Nucleus accumbens (tissue), 56 donors: ENCODE results near the gene R3HDM4.
"Not testable (repeated sequence)": the region's sequence is repeated elsewhere in the genome, so short reads cannot be mapped to it uniquely, and the experiment has no call there.

Experiments used
- DNase-seq, 56 donors: peaks; one replicate each; lab custom pipeline; 2025; lab: John Stamatoyannopoulos, UW

The R3HDM4 gene

DNA sequence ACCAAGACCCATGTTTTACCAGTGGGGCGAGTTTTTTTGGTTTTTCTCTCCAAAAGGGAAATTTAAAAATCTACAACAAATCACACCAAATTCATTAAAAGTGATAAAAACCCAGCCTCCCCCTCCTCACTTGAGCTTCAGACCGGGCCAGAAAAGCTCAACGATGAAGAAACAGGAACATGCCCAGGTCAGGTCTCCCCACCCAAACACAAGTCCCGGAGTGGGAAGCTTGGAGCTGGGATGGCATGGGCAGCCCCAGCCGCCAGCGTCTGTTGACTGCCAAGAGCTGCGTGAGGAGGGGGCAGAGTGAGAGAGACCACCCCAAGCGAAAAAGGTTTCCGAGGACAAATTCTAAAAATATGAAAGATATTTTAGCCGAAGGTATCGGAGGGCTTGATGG is 16.0 kb downstream of the R3HDM4 start:
- DNase-seq, result no peak

DNA sequence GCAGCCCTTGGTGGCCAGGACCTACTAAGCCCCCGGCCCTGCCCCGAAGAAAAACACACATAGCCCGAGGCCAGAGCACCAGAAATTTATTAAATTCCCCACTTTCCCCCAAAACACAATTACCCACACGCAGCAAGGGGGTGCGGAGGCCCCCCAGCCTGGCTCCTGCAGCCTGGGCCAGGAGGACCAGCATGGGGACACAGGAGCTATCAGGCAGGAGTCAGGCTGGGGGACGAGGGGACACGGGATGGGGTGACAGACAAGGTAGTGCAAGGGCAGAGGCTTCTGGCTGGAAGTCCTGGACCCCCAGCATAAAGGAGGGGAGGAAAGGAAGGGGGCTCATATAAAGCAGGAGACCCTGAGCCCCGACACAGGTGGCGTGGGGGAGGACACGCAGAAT is 16.6 kb downstream of the R3HDM4 start:
- no peak for DNase-seq

DNA sequence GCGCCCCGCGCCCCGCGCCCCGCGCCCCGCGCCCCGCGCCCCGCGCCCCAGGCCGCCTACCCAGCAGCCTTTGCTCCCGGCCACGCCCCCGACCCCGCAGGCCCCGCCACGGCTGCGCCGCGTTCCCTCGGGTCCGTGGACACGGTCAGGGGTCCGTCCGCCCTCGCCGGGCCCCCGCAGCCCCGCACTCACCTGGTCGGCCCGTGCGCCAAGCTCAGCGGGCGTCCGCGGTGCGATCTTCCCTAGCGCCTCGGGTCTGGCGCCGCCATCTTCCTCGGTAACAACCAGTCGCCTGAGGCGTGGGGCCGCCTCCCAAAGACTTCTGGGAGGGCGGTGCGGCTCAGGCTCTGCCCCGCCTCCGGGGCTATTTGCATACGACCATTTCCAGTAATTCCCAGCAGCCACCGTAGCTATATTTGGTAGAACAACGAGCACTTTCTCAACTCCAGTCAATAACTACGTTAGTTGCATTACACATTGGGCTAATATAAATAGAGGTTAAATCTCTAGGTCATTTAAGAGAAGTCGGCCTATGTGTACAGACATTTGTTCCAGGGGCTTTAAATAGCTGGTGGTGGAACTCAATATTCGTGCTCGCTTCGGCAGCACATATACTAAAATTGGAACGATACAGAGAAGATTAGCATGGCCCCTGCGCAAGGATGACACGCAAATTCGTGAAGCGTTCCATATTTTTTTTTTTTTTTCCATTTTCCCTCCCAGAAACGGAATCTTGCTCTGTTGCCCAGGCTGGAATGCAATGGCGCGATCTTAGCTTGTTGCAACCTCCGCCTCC is 19.9 kb downstream of the R3HDM4 start, which contains the start of the genes MED16 and RNU6-9:
TSS of gene MED16 (minus strand) at position 294 of the 796 bp plus-strand sequence. CDS start 2,056 bp downstream, outside the sequence.
TSS of gene RNU6-9 (plus strand) at position 591 of the 796 bp plus-strand sequence.
- peak; percentile 50 to 94 (median 84) for DNase-seq

DNA sequence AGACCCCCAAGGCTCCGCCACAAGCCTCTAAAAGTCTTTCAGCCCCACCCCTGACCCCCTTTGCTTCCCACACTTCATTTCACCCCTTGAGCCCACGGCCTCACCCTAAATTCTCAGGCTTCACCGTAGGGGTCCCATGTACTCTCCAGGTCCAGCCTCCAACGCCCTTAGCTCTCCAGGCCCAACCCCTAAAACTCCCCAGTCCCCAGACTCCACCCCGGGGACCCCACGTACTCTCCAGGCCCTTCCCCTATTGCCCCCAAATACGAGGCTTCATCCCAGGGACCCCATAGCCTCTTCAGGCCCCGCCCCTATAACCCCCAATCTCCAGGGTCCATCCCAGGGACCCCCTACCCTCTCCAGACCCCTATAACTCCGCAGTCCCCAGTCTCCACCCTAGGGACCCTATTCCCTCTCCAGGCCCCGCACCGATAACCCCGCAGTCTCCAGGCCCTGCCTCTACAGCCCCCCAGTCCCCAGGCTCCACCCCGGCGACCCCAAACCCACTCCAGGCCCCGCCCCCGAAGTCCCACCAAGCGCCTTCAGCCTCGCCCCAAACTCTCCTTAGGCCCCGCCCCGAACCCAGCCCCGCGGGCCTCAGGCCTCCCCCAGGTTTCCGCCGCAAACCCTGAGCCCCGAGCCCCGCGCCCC is 20.7 kb downstream of the R3HDM4 start:
- peak in 3 of 56 donors; percentile 48 to 71 (median 60) for DNase-seq

DNA sequence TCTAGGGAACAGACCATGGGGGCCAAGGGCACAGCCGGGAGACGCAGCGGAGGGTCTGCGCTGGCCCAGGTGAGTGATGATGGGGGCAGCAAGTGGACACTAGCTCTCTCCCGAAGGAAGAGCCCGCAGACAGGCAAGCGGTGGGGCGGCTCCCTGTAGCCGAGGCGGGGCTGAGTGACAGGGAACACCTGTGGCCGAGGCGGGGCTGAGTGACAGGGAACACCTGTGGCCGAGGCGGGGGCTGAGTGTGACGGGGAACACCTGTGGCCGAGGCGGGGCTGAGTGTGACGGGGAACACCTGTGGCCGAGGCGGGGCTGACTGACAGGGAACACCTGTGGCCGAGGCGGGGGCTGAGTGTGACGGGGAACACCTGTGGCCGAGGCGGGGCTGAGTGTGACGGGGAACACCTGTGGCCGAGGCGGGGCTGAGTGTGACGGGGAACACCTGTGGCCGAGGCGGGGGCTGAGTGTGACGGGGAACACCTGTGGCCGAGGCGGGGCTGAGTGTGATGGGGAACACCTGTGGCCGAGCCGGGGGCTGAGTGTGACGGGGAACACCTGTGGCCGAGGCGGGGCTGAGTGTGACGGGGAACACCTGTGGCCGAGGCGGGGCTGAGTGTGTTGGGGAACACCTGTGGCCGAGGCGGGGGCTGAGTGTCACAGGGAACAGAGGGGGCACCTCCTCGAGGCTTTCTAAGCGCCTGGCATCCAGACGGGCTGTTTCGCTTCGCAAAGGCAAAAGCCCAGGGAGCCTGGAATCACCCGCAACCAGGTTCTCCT is 21.4 kb downstream of the R3HDM4 start:
- not testable (repeated sequence) for DNase-seq

GRCh38 chr19:890831-891230 is 22.2 kb downstream of the R3HDM4 start:
- DNase-seq, result no peak

DNA sequence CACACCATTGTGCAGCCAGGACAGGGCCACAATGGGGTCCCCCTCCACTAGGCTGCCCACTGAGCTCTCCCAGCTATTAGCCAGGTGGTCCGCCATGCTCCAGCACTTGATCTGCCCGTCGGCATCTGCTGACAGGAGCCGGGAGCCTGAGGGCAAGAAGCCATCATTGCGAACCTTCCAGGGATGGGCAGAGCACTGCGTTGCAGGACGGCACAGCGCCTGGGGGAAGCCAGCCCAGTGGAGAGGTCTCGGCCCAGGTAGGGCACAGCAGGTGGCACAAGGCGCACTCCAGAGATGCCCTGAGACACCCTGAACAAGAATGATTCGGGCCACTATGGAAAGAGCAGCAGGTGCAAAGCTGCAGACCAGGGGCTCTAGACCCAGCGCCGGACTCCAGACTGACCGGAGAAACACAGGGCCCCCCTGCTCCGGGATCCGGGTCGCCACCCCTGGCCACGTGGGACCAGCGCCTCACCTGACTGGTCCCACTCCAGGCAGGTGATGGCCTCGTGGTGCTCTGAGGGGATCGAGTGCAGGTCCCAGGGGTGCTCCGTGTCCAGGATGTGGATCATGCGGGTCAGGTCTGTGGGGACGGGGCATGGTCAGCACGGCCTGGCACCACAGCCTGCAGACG is 23.2 kb downstream of the R3HDM4 start:
- DNase-seq, result no peak

DNA sequence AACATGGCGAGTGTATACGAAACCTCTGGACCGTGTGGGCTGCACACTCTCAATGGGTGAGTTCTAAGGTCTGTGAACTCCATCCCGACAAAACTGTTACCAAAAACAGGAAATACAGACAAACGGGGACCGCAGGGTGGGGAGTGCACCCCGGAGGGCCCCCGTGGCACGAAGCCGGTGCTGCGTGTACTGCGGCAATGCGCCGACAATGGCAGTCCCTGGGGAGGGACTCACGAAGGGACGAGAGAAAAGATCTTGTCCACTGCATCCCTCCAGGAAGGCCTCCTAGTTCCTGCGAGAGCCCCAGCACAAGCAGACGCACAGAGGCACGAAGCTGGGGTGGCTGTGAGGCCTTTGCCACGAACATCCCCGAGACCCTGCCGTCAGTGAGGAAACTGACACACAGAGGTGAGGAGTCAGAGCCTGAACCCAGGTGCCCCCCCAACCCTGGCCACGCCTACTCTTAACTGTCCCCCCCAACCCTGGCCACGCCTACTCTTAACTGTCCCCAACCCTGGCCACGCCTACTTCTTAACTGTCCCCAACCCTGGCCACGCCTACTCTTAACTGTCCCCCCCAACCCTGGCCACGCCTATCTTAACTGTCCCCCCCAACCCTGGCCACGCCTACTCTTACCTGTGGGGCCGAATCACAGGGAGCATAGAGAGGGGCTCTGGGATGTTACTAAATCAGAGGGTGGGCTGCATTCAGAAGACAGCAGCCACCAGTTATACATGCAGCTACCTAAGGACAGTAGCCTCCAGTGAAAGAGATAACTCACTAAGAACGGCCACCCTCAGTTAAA is 24.2 kb downstream of the R3HDM4 start:
- DNase-seq, result no peak

- DNase-seq, result no peak
These were observed 25.4 kb downstream of the R3HDM4 start for GRCh38 chr19:887599-887998.

DNA sequence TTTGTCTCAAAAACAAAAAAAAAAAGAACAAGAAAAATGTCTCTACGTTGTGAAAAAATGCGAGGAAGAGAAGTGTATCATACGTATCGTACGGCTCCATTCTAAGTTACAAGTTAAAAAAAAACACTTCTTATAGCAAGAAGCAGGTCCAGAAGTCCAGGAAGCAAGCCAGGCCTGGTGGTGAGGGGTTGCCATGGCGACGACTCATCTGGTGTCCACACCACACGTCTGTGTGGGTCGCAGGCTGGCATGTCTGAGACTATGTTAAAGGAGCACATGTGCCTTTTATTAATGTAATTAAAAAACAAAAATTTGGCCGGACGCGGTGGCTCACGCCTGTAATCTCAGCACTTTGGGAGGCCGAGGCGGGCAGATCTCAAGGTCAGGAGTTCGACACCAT is 25.9 kb downstream of the R3HDM4 start:
- no peak for DNase-seq

GRCh38 chr19:885536-886224 is 27.3 kb downstream of the R3HDM4 start:
- DNase-seq, result no peak

DNA sequence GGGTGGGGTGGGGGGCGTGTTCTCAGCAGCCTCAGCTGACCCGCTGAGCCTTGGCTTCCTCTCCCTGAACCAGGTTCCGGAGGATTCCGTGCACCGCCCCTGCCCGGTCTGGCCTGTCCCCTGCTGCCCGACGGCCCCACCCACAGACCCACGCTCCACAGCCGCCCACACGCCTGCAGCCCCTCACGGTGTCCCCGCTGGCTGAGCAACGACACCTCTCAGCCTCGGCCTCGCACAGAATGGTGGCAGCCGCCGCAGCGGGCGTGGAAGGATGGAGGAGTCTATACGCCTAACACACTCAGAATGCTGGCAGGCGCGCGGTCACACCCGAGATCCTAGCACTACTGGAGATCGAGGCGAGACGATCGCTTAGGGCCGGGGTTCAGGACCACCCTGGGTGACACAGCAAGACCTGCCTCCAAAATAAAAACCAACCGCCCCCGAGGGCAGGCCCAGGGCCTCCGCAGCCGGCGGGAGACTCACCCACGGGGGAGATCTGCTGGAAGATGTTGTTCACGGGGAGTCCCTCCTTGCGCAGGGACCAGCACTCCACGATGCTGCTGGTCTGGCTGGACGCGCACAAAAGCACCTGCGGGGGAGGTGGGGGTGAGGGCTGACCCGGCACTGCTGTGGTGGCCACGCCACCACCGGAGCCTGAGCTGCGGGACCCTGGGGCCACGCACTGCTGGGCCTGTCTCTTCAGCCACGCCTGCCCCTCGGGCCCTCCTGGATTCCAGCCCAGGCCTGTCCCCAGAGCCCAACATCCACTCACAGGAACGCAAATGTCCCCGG is 28.4 kb downstream of the R3HDM4 start:
- DNase-seq, result no peak

DNA sequence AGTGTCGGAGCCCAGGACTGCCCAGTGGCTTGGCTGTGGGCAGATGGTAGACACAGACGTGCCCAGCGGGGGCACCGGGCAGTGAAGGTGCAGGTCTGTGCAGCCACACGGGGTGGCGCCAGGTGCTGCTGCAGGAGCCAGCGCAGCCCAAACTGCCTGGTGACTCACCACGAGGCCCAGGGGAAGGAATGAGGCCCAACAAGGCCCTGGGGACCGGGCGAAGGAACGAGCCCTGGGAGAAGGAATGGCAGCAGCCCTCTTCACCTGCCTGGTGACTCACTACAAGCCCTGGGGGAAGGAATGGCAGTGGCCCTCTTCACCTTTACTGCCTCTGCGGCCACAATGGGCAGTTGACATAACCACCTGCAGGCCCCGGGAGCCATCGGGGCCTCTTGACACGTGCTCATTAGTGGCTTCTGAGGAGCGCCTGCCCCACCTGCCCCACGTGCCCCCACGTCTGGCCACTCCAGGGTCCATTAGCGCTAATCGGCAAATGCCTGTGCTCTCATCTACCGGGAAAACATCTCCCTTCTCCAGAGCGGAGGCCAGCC is 29.3 kb downstream of the R3HDM4 start:
- no peak for DNase-seq

DNA sequence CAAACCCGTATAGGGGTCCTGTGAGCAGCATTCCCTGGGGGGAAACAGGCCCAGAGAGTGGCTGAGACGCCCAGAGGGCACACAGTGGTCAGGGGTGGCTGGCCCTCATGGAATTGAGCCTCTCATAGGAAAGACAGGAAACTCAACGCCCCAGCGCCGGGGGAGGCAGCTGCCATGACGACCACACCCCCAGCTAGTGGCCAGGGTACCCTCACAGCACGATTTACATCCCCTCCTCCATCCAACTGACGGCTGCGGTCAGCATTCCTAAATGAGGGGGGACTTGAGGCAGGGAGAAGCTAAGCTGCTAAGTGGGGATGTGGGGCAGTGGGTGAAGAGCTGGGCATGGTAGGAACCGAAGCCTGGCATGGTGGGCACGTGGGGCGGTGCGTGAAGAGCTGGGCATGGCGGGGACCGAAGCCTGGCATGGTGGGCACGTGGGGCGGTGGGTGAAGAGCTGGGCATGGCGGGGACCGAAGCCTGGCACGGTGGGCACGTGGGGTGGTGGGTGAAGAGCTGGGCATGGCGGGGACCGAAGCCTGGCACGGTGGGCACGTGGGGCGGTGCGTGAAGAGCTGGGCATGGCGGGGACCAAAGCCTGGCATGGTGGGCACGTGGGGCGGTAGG is 30.0 kb downstream of the R3HDM4 start:
- DNase-seq, result no peak

- DNase-seq, result no peak
These were observed 31.5 kb downstream of the R3HDM4 start for GRCh38 chr19:881385-882071.

- DNase-seq, result peak in 1 of 56 donors; percentile 13
These were observed 33.1 kb downstream of the R3HDM4 start for GRCh38 chr19:879711-880438.
